Renal pelvis (tissue), 4 donors: ENCODE results near the gene OPN1SW. TPM values are rescaled to one million over a fixed set of nuclear protein-coding genes. Genes with fewer than 3 reads are reported as not detected.

Source experiments
- DNase-seq: peaks from one replicate; pipeline ENCODE4 v3.0.0-alpha.2; 2013
- polyA plus RNA-seq, 3 donors: library from polyadenylated mRNA; unstranded; fragments of 120-200 nt; gene quantifications; one replicate each; pipeline ENCODE4 v1.2.1, GENCODE V29; 2013; ENCODE audit not compliant: insufficient read length in 3 of 3

OPN1SW gene
- polyA plus RNA-seq, 3 donors = 1.2 to 1.9 (median 1.4) TPM

GRCh38 chr7:128794020-128794419 lies 18.4 kb upstream of the OPN1SW start:
- no peak for DNase-seq

- DNase-seq = no peak
Observed at GRCh38 chr7:128793181-128793547, 17.6 kb upstream of the OPN1SW start.

GRCh38 chr7:128792471-128793180 lies 17.0 kb upstream of the OPN1SW start:
- no peak for DNase-seq

- DNase-seq = no peak
Observed at GRCh38 chr7:128791972-128792327, 16.4 kb upstream of the OPN1SW start.

- peak; percentile 45 for DNase-seq
Observed at GRCh38 chr7:128791121-128791971, 15.8 kb upstream of the OPN1SW start, which contains the start of gene CCDC136. TSS of gene CCDC136 (plus strand) at chr7:128791968. CDS start at chr7:128792412, 444 bp downstream.

- DNase-seq = peak; percentile 21
Observed at GRCh38 chr7:128790315-128791041, 14.9 kb upstream of the OPN1SW start.

- no peak for DNase-seq
Observed at GRCh38 chr7:128788446-128789412, 13.1 kb upstream of the OPN1SW start.

- DNase-seq = no peak
Observed at GRCh38 chr7:128785738-128786137, 10.1 kb upstream of the OPN1SW start.

GRCh38 chr7:128783143-128783861 lies 7.7 kb upstream of the OPN1SW start:
- peak; percentile 37 for DNase-seq

GRCh38 chr7:128781851-128782250 lies 6.3 kb upstream of the OPN1SW start:
- DNase-seq = no peak

- DNase-seq = no peak
Observed at GRCh38 chr7:128781126-128781525, 5.5 kb upstream of the OPN1SW start.

GRCh38 chr7:128778946-128779345 lies 3.4 kb upstream of the OPN1SW start:
- no peak for DNase-seq

- DNase-seq = no peak
Observed at GRCh38 chr7:128777156-128778123, 1.8 kb upstream of the OPN1SW start.

- no peak for DNase-seq
Observed at GRCh38 chr7:128774921-128775320, 673 bp downstream of the OPN1SW start.

GRCh38 chr7:128774029-128774689 lies 1.4 kb downstream of the OPN1SW start:
- no peak for DNase-seq

GRCh38 chr7:128773604-128774003 lies 2.0 kb downstream of the OPN1SW start:
- no peak for DNase-seq

GRCh38 chr7:128770233-128770632 lies 5.4 kb downstream of the OPN1SW start:
- DNase-seq = no peak

GRCh38 chr7:128767475-128768110 lies 8.0 kb downstream of the OPN1SW start:
- no peak for DNase-seq
